Measurements from ENCODE around the gene ZSCAN21.

Gene ZSCAN21

GRCh38 chr7:100023526-100023925 is 26.0 kb upstream of the ZSCAN21 start:
- peaks cover 66% of the 10 kb centered on the region for H3K36me3 ChIP-seq (ENCODE audit: insufficient read depth, low read length)
- no peak for TF ChIP-seq FOXP2 (optimal IDR thresholded peaks at IDR 0.05; ENCODE audit: control extremely low read depth, extremely low read length, insufficient read depth)
- TF ChIP-seq POLR2AphosphoS5 (IDR thresholded peaks at IDR 0.05; ENCODE audit: borderline replicate concordance, low read depth, low read length), result no peak
- TF ChIP-seq EZH2 (IDR thresholded peaks at IDR 0.05), result no peak
- no peak overlapping the region for H3K4me3 ChIP-seq
- H3K9me3 ChIP-seq (ENCODE audit: low read depth, low read length), result no peaks in the 10 kb centered on the region
- no peak for DNase-seq (ENCODE audit: low read depth, low spot score)
- no peak overlapping the region for H3K9ac ChIP-seq (ENCODE audit: insufficient read length)
- H3K27ac ChIP-seq, result no peak overlapping the region

DNA sequence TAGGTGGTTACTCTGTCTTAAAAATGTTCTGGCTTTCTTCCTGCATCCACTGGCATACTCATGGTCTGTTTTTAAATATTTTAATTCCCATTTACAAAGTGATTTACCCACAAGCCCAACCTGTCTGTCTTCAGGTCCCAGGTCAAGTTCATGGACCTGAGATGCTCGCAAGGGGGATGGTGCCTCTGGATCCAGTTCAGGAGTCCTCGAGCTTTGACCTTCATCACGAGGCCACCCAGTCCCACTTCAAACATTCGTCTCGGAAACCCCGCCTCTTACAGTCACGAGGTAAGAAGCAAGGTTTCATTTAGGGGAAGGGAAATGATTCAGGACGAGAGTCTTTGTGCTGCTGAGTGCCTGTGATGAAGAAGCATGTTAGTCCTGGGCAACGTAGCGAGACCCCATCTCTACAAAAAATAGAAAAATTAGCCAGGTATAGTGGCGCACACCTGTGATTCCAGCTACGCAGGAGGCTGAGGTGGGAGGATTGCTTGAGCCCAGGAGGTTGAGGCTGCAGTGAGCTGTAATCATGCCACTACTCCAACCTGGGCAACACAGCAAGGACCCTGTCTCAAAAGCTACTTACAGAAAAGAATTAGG is 25.5 kb upstream of the ZSCAN21 start:
- TF ChIP-seq FOXP2 (optimal IDR thresholded peaks at IDR 0.05; ENCODE audit: control extremely low read depth, extremely low read length, insufficient read depth), result no peak
- TF ChIP-seq POLR2AphosphoS5 (IDR thresholded peaks at IDR 0.05; ENCODE audit: borderline replicate concordance, low read depth, low read length), result no peak
- no peak for TF ChIP-seq EZH2 (IDR thresholded peaks at IDR 0.05)
- no peaks in the 10 kb centered on the region for H3K9me3 ChIP-seq (ENCODE audit: low read depth, low read length)
- no peak overlapping the region for H3K9ac ChIP-seq (ENCODE audit: insufficient read length)
- peaks cover 60% of the 10 kb centered on the region for H3K36me3 ChIP-seq (ENCODE audit: insufficient read depth, low read length)
- DNase-seq (ENCODE audit: low read depth, low spot score), result no peak
- H3K27ac ChIP-seq, result no peak overlapping the region
- no peak overlapping the region for H3K4me3 ChIP-seq

DNA sequence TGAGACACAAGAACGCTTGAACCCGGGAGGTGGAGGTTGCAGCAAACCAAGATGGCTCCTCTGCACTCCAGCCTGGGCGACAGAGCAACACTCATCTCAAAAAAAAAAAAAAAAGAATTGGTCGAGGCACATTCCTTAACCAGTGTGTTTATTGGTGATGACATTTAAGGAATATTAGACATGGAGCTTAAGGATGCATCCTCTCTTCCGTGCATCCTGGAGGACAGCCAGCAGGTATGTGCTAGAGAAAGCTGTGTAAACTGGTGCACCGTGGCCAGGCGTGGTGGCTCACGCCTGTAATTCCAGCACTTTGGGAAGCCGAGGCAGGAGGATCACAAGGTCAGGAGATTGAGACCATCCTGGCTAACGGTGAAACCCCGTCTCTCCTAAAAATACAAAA is 22.4 kb upstream of the ZSCAN21 start:
- no peak for DNase-seq (ENCODE audit: low read depth, low spot score)
- TF ChIP-seq POLR2AphosphoS5 (IDR thresholded peaks at IDR 0.05; ENCODE audit: borderline replicate concordance, low read depth, low read length) (no peak), FOXP2 (optimal IDR thresholded peaks at IDR 0.05; ENCODE audit: control extremely low read depth, extremely low read length, insufficient read depth) (no peak), EZH2 (IDR thresholded peaks at IDR 0.05) (no peak)

GRCh38 chr7:100029596-100029995 is 20.0 kb upstream of the ZSCAN21 start:
- Histone ChIP-seq H3K9me3 (ENCODE audit: low read depth, low read length) (no peaks in the 10 kb centered on the region), H3K4me3 (no peak overlapping the region), H3K9ac (ENCODE audit: insufficient read length) (no peak overlapping the region), H3K36me3 (ENCODE audit: insufficient read depth, low read length) (peaks cover 72% of the 10 kb centered on the region), H3K27ac (no peak overlapping the region)
- DNase-seq (ENCODE audit: low read depth, low spot score), result no peak
- no peak for TF ChIP-seq EZH2 (IDR thresholded peaks at IDR 0.05)
- no peak for TF ChIP-seq POLR2AphosphoS5 (IDR thresholded peaks at IDR 0.05; ENCODE audit: borderline replicate concordance, low read depth, low read length)
- TF ChIP-seq FOXP2 (optimal IDR thresholded peaks at IDR 0.05; ENCODE audit: control extremely low read depth, extremely low read length, insufficient read depth), result no peak

More for the DNA sequence above, 22.4 kb upstream of the ZSCAN21 start:
- H3K9ac ChIP-seq (ENCODE audit: insufficient read length), result no peak overlapping the region
- H3K9me3 ChIP-seq (ENCODE audit: low read depth, low read length), result no peaks in the 10 kb centered on the region
- H3K36me3 ChIP-seq (ENCODE audit: insufficient read depth, low read length), result peaks cover 74% of the 10 kb centered on the region
- H3K27ac ChIP-seq, result no peak overlapping the region
- no peak overlapping the region for H3K4me3 ChIP-seq

DNA sequence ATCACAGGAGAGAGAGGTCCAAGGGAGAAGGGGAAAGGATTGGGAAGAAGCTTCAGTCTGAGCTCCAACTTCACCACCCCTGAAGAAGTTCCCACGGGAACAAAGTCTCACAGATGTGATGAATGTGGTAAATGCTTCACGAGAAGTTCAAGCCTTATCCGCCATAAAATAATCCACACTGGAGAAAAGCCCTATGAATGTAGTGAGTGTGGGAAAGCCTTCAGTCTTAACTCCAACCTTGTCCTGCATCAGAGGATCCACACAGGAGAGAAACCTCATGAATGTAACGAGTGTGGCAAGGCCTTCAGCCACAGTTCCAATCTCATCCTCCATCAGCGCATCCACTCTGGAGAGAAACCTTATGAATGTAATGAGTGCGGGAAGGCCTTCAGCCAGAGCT is 16.0 kb upstream of the ZSCAN21 start:
- no peak overlapping the region for H3K4me3 ChIP-seq
- DNase-seq (ENCODE audit: low read depth, low spot score), result no peak
- no peak overlapping the region for H3K9ac ChIP-seq (ENCODE audit: insufficient read length)
- H3K27ac ChIP-seq, result no peak overlapping the region
- no peaks in the 10 kb centered on the region for H3K9me3 ChIP-seq (ENCODE audit: low read depth, low read length)
- H3K36me3 ChIP-seq (ENCODE audit: insufficient read depth, low read length), result peaks cover 77% of the 10 kb centered on the region
- no peak for TF ChIP-seq FOXP2 (optimal IDR thresholded peaks at IDR 0.05; ENCODE audit: control extremely low read depth, extremely low read length, insufficient read depth)

- Histone ChIP-seq H3K9ac (ENCODE audit: insufficient read length) (no peak overlapping the region), H3K27ac (no peak overlapping the region), H3K9me3 (ENCODE audit: low read depth, low read length) (no peaks in the 10 kb centered on the region), H3K36me3 (ENCODE audit: insufficient read depth, low read length) (peaks cover 71% of the 10 kb centered on the region), H3K4me3 (no peak overlapping the region)
- TF ChIP-seq EZH2 (IDR thresholded peaks at IDR 0.05) (no peak), FOXP2 (optimal IDR thresholded peaks at IDR 0.05; ENCODE audit: control extremely low read depth, extremely low read length, insufficient read depth) (no peak), POLR2AphosphoS5 (IDR thresholded peaks at IDR 0.05; ENCODE audit: borderline replicate concordance, low read depth, low read length) (no peak)
- no peak for DNase-seq (ENCODE audit: low read depth, low spot score)
Measured at GRCh38 chr7:100034871-100035510, 14.6 kb upstream of the ZSCAN21 start.

DNA sequence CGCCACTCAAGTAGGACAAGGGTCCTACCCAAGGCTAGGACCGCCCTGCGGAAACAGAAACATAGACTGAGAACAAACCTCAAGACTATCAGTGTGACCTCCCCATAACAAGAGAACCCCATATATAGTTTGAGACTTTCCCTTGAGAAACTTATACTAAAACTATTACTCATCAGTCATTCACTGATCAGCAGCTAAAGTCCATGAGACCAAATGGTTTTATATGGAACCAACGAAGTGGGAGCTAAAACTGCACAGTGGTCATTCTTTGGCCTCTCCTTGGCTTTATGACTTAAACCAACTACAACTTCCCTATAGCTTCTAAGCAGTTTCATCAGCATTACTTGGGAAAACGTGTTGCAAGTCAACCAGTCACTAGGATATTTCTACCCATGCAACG is 13.7 kb upstream of the ZSCAN21 start:
- Histone ChIP-seq H3K9ac (ENCODE audit: insufficient read length) (no peak overlapping the region), H3K9me3 (ENCODE audit: low read depth, low read length) (no peaks in the 10 kb centered on the region), H3K36me3 (ENCODE audit: insufficient read depth, low read length) (peaks cover 62% of the 10 kb centered on the region), H3K27ac (no peak overlapping the region), H3K4me3 (no peak overlapping the region)
- DNase-seq (ENCODE audit: low read depth, low spot score), result no peak
- no peak for TF ChIP-seq POLR2AphosphoS5 (IDR thresholded peaks at IDR 0.05; ENCODE audit: borderline replicate concordance, low read depth, low read length)
- TF ChIP-seq EZH2 (IDR thresholded peaks at IDR 0.05), result no peak
- TF ChIP-seq FOXP2 (optimal IDR thresholded peaks at IDR 0.05; ENCODE audit: control extremely low read depth, extremely low read length, insufficient read depth), result no peak

- TF ChIP-seq EZH2 (IDR thresholded peaks at IDR 0.05) (no peak), FOXP2 (optimal IDR thresholded peaks at IDR 0.05; ENCODE audit: control extremely low read depth, extremely low read length, insufficient read depth) (no peak), POLR2AphosphoS5 (IDR thresholded peaks at IDR 0.05; ENCODE audit: borderline replicate concordance, low read depth, low read length) (no peak)
- DNase-seq (ENCODE audit: low read depth, low spot score), result no peak
- peaks cover 40% of the 10 kb centered on the region for H3K36me3 ChIP-seq (ENCODE audit: insufficient read depth, low read length)
Measured at GRCh38 chr7:100038326-100038725, 11.2 kb upstream of the ZSCAN21 start.

DNA sequence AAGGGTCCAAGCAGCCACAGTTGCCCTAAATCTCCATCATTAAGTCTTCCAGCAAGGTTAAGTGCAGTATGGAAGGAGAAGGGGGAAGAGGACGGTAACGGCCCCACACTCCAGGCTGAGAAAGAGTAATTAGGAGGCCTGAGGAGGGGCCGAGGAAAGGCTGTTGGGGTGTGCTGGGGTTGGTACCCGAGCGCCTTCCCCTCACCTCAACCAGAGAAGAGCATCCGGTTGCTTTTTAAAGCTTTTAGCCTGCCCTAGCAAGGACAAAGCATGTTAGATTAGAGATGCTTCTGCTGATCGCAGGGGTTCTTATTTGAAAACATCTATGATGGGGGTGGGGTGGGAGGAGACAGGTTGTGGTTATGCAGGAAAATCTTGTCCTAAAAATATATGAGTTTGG is 9.0 kb upstream of the ZSCAN21 start:
- Histone ChIP-seq H3K9me3 (ENCODE audit: low read depth, low read length) (no peaks in the 10 kb centered on the region), H3K27ac (no peak overlapping the region), H3K36me3 (ENCODE audit: insufficient read depth, low read length) (peaks cover 18% of the 10 kb centered on the region), H3K4me3 (no peak overlapping the region), H3K9ac (ENCODE audit: insufficient read length) (no peak overlapping the region)
- TF ChIP-seq EZH2 (IDR thresholded peaks at IDR 0.05) (no peak), POLR2AphosphoS5 (IDR thresholded peaks at IDR 0.05; ENCODE audit: borderline replicate concordance, low read depth, low read length) (no peak), FOXP2 (optimal IDR thresholded peaks at IDR 0.05; ENCODE audit: control extremely low read depth, extremely low read length, insufficient read depth) (no peak)
- DNase-seq (ENCODE audit: low read depth, low spot score), result no peak

More at GRCh38 chr7:100038326-100038725, 11.2 kb upstream of the ZSCAN21 start:
- no peaks in the 10 kb centered on the region for H3K9me3 ChIP-seq (ENCODE audit: low read depth, low read length)
- no peak overlapping the region for H3K27ac ChIP-seq
- no peak overlapping the region for H3K4me3 ChIP-seq
- H3K9ac ChIP-seq (ENCODE audit: insufficient read length), result no peak overlapping the region

Data from SK-N-MC (cell line).